Bronchial epithelial cell (primary cell): ENCODE data around the gene C10orf143. TPM values are rescaled to one million over a fixed set of nuclear protein-coding genes. Genes with fewer than 3 reads are reported as not detected.

Source experiments
- DNase-seq: peaks from one replicate; pipeline ENCODE4 v3.0.0-alpha.2; 2010; ENCODE audit warnings: low read depth
- FAIRE-seq: peaks from 2 replicates; lab custom pipeline; 2011; peaks lifted over from hg19 to GRCh38; lab: Jason Lieb, UNC
- H3K27me3 ChIP-seq: 2 replicates; pipeline ENCODE4 v1.5.1; 2011; ENCODE audit warnings: low read length; ENCODE audit not compliant: control insufficient read depth, insufficient read depth
- H3K36me3 ChIP-seq: 2 replicates; pipeline ENCODE4 v1.5.1; 2011; ENCODE audit warnings: low read length; ENCODE audit not compliant: control insufficient read depth, insufficient read depth
- H3K4me3 ChIP-seq: 2 replicates; pipeline ENCODE4 v1.5.1; 2011; ENCODE audit warnings: mild to moderate bottlenecking, low read depth, low read length, control low read depth
- CTCF ChIP-seq: IDR thresholded peaks from 2 replicates; pipeline ENCODE4 v1.5.1; 2011; ENCODE audit warnings: mild to moderate bottlenecking, moderate library complexity, low read length, control low read depth, inconsistent platforms; ENCODE audit not compliant: insufficient read depth, severe bottlenecking
- total RNA-seq: library from RNA; depleted of rRNA; stranded (reverse); fragments of >200 nt; gene quantifications from 2 replicates; pipeline ENCODE4 v1.2.1, GENCODE V29; 2014

Gene C10orf143
- total RNA-seq, 1 donor from 2014 or later, result 0.26 TPM

- DNase-seq, result no peak
- FAIRE-seq, result no peak
- Histone ChIP-seq H3K4me3 (no peak overlapping the region), H3K36me3 (no peaks in the 10 kb centered on the region), H3K27me3 (no peaks in the 10 kb centered on the region)
- no peak for TF ChIP-seq CTCF
These were observed 87.0 kb downstream of the C10orf143 start for GRCh38 chr10:130023454-130024230.

- FAIRE-seq, result no peak
- no peaks in the 10 kb centered on the region for H3K36me3 ChIP-seq
- TF ChIP-seq CTCF, result no peak
- no peaks in the 10 kb centered on the region for H3K27me3 ChIP-seq
- no peak for DNase-seq
- no peak overlapping the region for H3K4me3 ChIP-seq
These were observed 87.9 kb downstream of the C10orf143 start for GRCh38 chr10:130022511-130023299.

- Histone ChIP-seq H3K36me3 (no peaks in the 10 kb centered on the region), H3K4me3 (no peak overlapping the region), H3K27me3 (no peaks in the 10 kb centered on the region)
- TF ChIP-seq CTCF, result no peak
- FAIRE-seq (no peak), DNase-seq (no peak)
These were observed 88.5 kb downstream of the C10orf143 start for GRCh38 chr10:130022086-130022485.

- DNase-seq (no peak), FAIRE-seq (no peak)
- TF ChIP-seq CTCF, result no peak
- Histone ChIP-seq H3K4me3 (no peak overlapping the region), H3K36me3 (no peaks in the 10 kb centered on the region), H3K27me3 (no peaks in the 10 kb centered on the region)
These were observed 89.2 kb downstream of the C10orf143 start for GRCh38 chr10:130021383-130021950.

- DNase-seq, result peak; percentile 3
- Histone ChIP-seq H3K27me3 (no peaks in the 10 kb centered on the region), H3K4me3 (no peak overlapping the region), H3K36me3 (no peaks in the 10 kb centered on the region)
- TF ChIP-seq CTCF, result no peak
- no peak for FAIRE-seq
These were observed 89.8 kb downstream of the C10orf143 start for GRCh38 chr10:130020651-130021382.
